ENCODE results near the gene MAN2A2. TPM values are rescaled to one million over a fixed set of nuclear protein-coding genes. Genes with fewer than 3 reads are reported as not detected.

MAN2A2 gene
- total RNA-seq, 2 experiments from 2014 or later, result 139 to 141 TPM

Other genes with a start within 250 kb of the MAN2A2 start
- 10 to 100 TPM; 62.9 to 70.4 TPM for gene BLM, start 186.0 kb upstream of the MAN2A2 start, total RNA-seq
- 100 to 1,000 TPM; 443 to 448 TPM for gene FURIN, start 34.7 kb upstream of the MAN2A2 start, total RNA-seq
- 10 to 100 TPM; 22.6 to 24.2 TPM for gene FES, start 18.8 kb upstream of the MAN2A2 start, total RNA-seq
- gene HDDC3, start 29.2 kb downstream of the MAN2A2 start, total RNA-seq, result 10 to 100 TPM; 49.8 to 51.3 TPM
- gene UNC45A, start 32.0 kb downstream of the MAN2A2 start, total RNA-seq, result 10 to 100 TPM; 69.9 to 70.8 TPM
- 10 to 100 TPM; 52.0 to 52.4 TPM for gene RCCD1, start 51.6 kb downstream of the MAN2A2 start, total RNA-seq
- 100 to 1,000 TPM; 173 TPM for gene PRC1, start 91.2 kb downstream of the MAN2A2 start, total RNA-seq
- gene VPS33B, start 119.3 kb downstream of the MAN2A2 start, total RNA-seq, result 10 to 100 TPM; 19.8 to 21.2 TPM
- gene SV2B, start 197.0 kb downstream of the MAN2A2 start, total RNA-seq, result under 1 TPM; 0.07 TPM

Data from activated naive CD4-positive, alpha-beta T cell treated with anti-CD3 and anti-CD28 coated beads for 36 hours (primary cell).